Adrenal gland (tissue), 5 donors: Measurements from ENCODE around the gene SMG6.

ENCODE experiments used
- POLR2A ChIP-seq, 2 donors: fragments of 450-650 bp; IDR thresholded peaks; one replicate each; pipeline ENCODE4 v1.6.1; 2017; ENCODE audit warnings: antibody characterized with exemption in 2 of 2, mild to moderate bottlenecking in 2 of 2, moderate library complexity in 1 of 2
- TF ChIP-seq, protein P1 (sequence below), 6 experiments: fragments of 450-650 bp in 4 of 6; fragments of 200-600 bp in 2 of 6; sonication (generic) in 1 of 6; IDR thresholded peaks; 1 replicate in 5 of 6; 2 replicates in 1 of 6; pipeline versions ENCODE4 v1.5.1 to v1.8.0; 2016 to 2021; ENCODE audit warnings: antibody characterized with exemption in 6 of 6, mild to moderate bottlenecking in 2 of 6, moderate library complexity in 1 of 6
- donor health status: DM: no; HTN: no; CAD: no.

DNA sequence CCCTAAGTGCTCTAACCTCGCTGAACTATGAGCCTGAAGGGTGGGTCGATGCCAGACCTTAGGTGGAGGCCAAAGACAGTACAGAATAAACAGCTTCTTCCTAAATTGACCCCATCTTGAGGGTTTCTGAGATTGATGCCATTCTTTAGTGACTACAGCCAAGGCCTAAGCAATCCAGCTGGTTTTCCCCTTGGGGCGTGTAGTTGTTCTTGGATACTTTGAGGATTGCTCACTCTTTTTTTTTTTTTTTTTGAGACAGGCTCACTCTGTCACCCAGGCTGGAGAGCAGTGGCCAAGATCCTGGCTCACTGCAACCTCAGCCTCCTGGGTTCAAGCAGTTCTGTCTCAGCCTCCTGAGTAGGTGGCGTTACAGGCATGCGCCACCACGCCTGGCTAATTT is 259.8 kb downstream of the SMG6 start:
- no peak for TF ChIP-seq POLR2A (IDR thresholded peaks at IDR 0.05)
- TF ChIP-seq, protein P1, sequence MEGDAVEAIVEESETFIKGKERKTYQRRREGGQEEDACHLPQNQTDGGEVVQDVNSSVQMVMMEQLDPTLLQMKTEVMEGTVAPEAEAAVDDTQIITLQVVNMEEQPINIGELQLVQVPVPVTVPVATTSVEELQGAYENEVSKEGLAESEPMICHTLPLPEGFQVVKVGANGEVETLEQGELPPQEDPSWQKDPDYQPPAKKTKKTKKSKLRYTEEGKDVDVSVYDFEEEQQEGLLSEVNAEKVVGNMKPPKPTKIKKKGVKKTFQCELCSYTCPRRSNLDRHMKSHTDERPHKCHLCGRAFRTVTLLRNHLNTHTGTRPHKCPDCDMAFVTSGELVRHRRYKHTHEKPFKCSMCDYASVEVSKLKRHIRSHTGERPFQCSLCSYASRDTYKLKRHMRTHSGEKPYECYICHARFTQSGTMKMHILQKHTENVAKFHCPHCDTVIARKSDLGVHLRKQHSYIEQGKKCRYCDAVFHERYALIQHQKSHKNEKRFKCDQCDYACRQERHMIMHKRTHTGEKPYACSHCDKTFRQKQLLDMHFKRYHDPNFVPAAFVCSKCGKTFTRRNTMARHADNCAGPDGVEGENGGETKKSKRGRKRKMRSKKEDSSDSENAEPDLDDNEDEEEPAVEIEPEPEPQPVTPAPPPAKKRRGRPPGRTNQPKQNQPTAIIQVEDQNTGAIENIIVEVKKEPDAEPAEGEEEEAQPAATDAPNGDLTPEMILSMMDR (IDR thresholded peaks at IDR 0.05): no peak
